Measurements from ENCODE around the gene TM4SF4.

DNA sequence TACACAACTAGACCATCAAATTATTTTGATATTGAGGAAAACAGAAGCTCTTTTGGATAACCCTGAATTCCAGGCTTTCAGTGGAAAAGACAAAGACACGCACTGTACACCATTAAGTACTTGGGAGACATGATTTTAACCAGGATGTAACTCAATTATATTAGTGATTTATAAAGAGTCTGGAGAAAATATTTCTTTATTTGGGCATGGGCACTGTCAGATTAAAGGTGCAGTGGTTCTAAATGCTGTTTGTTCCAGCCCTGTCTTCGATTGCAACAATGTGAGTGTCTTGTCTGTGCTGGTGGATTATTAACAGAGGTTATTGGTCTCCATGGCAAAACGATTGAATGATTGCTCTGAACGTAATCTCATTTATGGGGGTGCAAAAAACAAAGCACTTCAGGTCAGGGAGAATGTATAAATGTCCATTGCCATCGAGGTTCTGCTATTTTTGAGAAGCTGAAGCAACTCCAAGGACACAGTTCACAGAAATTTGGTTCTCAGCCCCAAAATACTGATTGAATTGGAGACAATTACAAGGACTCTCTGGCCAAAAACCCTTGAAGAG is at the start of gene TM4SF4:
- TF ChIP-seq EZH2 (optimal IDR thresholded peaks at IDR 0.05; ENCODE audit: low read depth, low read length) (no peak), EZH2phosphoT487 (IDR thresholded peaks at IDR 0.05; ENCODE audit: low read length) (no peak)
- TF ChIP-seq, protein P1, sequence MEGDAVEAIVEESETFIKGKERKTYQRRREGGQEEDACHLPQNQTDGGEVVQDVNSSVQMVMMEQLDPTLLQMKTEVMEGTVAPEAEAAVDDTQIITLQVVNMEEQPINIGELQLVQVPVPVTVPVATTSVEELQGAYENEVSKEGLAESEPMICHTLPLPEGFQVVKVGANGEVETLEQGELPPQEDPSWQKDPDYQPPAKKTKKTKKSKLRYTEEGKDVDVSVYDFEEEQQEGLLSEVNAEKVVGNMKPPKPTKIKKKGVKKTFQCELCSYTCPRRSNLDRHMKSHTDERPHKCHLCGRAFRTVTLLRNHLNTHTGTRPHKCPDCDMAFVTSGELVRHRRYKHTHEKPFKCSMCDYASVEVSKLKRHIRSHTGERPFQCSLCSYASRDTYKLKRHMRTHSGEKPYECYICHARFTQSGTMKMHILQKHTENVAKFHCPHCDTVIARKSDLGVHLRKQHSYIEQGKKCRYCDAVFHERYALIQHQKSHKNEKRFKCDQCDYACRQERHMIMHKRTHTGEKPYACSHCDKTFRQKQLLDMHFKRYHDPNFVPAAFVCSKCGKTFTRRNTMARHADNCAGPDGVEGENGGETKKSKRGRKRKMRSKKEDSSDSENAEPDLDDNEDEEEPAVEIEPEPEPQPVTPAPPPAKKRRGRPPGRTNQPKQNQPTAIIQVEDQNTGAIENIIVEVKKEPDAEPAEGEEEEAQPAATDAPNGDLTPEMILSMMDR (IDR thresholded peaks at IDR 0.05; ENCODE audit: low read length): no peak
